PC-3 (cell line): ENCODE measurements around the gene HPN. TPM values are rescaled to one million over a fixed set of nuclear protein-coding genes. Genes with fewer than 3 reads are reported as not detected.

Experiments used
- ATAC-seq: fragments of 200-7000 bp; cut with Tn5 transposase; 2 replicates; pipeline ENCODE4 v1.9.1; 2020; ENCODE audit warnings: mild to moderate bottlenecking, moderate library complexity
- BruUV-seq: library from RNA; stranded (reverse); fragments of 400-500 nt; replicated peaks from 2 replicates; lab custom pipeline; 2021; lab: Mats Ljungman, UMichigan
- CTCF ChIA-PET: fragments of 300-600 bp; sonication (Branson Sonifier 250); formaldehyde crosslinking; loops from one replicate; lab custom pipeline; 2022; ENCODE audit warnings: antibody characterized with exemption; lab: Charles Lee
- POLR2A ChIA-PET: fragments of 300-600 bp; sonication (Branson Sonifier 250); formaldehyde crosslinking; loops from one replicate; lab custom pipeline; 2022; ENCODE audit warnings: antibody characterized with exemption; ENCODE audit not compliant: unreplicated experiment; lab: Charles Lee
- DNase-seq: peaks from one replicate; pipeline ENCODE4 v3.0.0-alpha.2; 2015
- H2AFZ ChIP-seq: fragments of 300-600 bp; sonication (generic); 2 replicates; pipeline ENCODE4 v1.6.0; 2016; ENCODE audit warnings: antibody characterized with exemption, low read length
- H3F3A ChIP-seq: fragments of 300-600 bp; sonication (generic); one replicate; pipeline ENCODE4 v1.6.0; 2017; ENCODE audit warnings: antibody characterized with exemption, low read length, control low read depth, mild to moderate bottlenecking; ENCODE audit not compliant: unreplicated experiment
- H3K27ac ChIP-seq: fragments of 300-600 bp; sonication (generic); 2 replicates; pipeline ENCODE4 v1.5.1; 2016; ENCODE audit warnings: mild to moderate bottlenecking, low read length
- H3K27me3 ChIP-seq: fragments of 300-600 bp; sonication (generic); 2 replicates; pipeline ENCODE4 v1.6.1; 2016; ENCODE audit warnings: low read length, mixed read lengths
- H3K36me3 ChIP-seq: fragments of 300-600 bp; sonication (generic); 2 replicates; pipeline ENCODE4 v1.6.1; 2016; ENCODE audit warnings: low read depth, mixed run types, low read length, mixed read lengths
- H3K4me1 ChIP-seq: fragments of 300-600 bp; sonication (generic); 2 replicates; pipeline ENCODE4 v1.5.1; 2016; ENCODE audit warnings: low read length; ENCODE audit not compliant: insufficient read depth
- H3K4me2 ChIP-seq: fragments of 300-600 bp; sonication (generic); 2 replicates; pipeline ENCODE4 v1.6.0; 2016; ENCODE audit warnings: low read length
- H3K4me3 ChIP-seq: fragments of 300-600 bp; sonication (generic); 2 replicates; pipeline ENCODE4 v1.5.1; 2016; ENCODE audit warnings: mild to moderate bottlenecking, low read length, mixed read lengths
- H3K79me2 ChIP-seq: fragments of 300-600 bp; sonication (generic); 2 replicates; pipeline ENCODE4 v1.6.1; 2017; ENCODE audit warnings: low read length, mixed read lengths
- H3K9ac ChIP-seq: fragments of 300-600 bp; sonication (generic); 2 replicates; pipeline ENCODE4 v1.6.0; 2016; ENCODE audit warnings: mild to moderate bottlenecking, low read length
- H3K9me2 ChIP-seq: fragments of 300-600 bp; sonication (generic); replicated peaks from 2 replicates; pipeline ENCODE4 v1.6.1; 2016; ENCODE audit warnings: mixed run types, low read length, mixed read lengths
- H3K9me3 ChIP-seq: fragments of 300-600 bp; sonication (generic); 2 replicates; pipeline ENCODE4 v1.6.1; 2016; ENCODE audit warnings: low read length, mixed read lengths
- H4K20me1 ChIP-seq: fragments of 300-600 bp; sonication (generic); 2 replicates; pipeline ENCODE4 v1.6.1; 2016; ENCODE audit warnings: low read length, mixed read lengths
- EZH2 ChIP-seq: fragments of 300-600 bp; sonication (generic); IDR thresholded peaks from one replicate; pipeline ENCODE4 v1.6.1; 2017; ENCODE audit warnings: antibody characterized with exemption, mild to moderate bottlenecking, low read length; ENCODE audit not compliant: unreplicated experiment
- EZH2phosphoT487 ChIP-seq: fragments of 300-600 bp; sonication (generic); IDR thresholded peaks from 2 replicates; pipeline ENCODE4 v1.6.1; 2018; ENCODE audit warnings: mild to moderate bottlenecking, antibody characterized with exemption, low read length, borderline replicate concordance
- intact Hi-C: fragments of 100-400 bp; cut with micrococcal nuclease; formaldehyde crosslinking; loops from 2 replicates; pipeline ENCODE4 v1.9.0; 2023
- total RNA-seq: library from RNA; depleted of rRNA; stranded (reverse); fragments of >200 nt; gene quantifications from 2 replicates; pipeline ENCODE4 v1.2.3, GENCODE V29; 2014
- TF ChIP-seq, protein P1 (sequence below): fragments of 300-600 bp; sonication (generic); conservative IDR thresholded peaks from 2 replicates; pipeline ENCODE4 v1.5.1; 2017; ENCODE audit warnings: antibody characterized with exemption, low read depth, mild to moderate bottlenecking, low read length

HPN gene
- total RNA-seq, 1 experiment from 2014 or later = 0.18 TPM

DNA sequence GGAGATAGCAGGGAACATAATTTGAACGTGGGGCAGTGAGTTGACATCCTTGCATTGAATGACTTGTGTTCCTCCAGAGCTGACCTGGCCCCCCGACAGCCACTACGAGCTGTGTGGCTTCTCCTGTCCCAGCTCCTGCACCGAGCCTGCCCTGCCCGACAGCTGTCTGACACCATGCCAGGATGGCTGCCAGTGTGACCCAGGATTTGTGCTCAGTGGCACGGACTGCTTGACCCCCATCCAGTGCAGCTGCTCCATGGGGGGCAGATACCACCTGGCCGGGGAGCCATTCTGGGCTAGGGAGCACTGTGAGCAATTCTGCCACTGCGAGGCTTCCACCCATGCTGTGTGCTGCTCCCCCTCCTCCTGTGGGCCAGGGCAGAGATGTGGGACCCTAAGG lies 44.9 kb downstream of the HPN start:
- Histone ChIP-seq H3K9me2 (no peaks in the 10 kb centered on the region), H3K4me3 (no peak overlapping the region), H3K4me1 (peaks cover 10% of the 10 kb centered on the region), H4K20me1 (no peaks in the 10 kb centered on the region), H3K9me3 (no peaks in the 10 kb centered on the region), H2AFZ (no peak overlapping the region), H3K27ac (no peak overlapping the region), H3K27me3 (no peaks in the 10 kb centered on the region), H3K79me2 (no peaks in the 10 kb centered on the region), H3K9ac (no peak overlapping the region), H3K4me2 (no peak overlapping the region), H3K36me3 (no peaks in the 10 kb centered on the region), H3F3A (no peaks in the 10 kb centered on the region)
- ATAC-seq (no peak), DNase-seq (no peak)
- CTCF ChIA-PET = no interaction called here
- POLR2A ChIA-PET = no interaction called here
- intact Hi-C loops = no loop called here
- BruUV-seq = no TSS peak
- TF ChIP-seq EZH2phosphoT487 (no peak), EZH2 (no peak)
- TF ChIP-seq, protein P1, sequence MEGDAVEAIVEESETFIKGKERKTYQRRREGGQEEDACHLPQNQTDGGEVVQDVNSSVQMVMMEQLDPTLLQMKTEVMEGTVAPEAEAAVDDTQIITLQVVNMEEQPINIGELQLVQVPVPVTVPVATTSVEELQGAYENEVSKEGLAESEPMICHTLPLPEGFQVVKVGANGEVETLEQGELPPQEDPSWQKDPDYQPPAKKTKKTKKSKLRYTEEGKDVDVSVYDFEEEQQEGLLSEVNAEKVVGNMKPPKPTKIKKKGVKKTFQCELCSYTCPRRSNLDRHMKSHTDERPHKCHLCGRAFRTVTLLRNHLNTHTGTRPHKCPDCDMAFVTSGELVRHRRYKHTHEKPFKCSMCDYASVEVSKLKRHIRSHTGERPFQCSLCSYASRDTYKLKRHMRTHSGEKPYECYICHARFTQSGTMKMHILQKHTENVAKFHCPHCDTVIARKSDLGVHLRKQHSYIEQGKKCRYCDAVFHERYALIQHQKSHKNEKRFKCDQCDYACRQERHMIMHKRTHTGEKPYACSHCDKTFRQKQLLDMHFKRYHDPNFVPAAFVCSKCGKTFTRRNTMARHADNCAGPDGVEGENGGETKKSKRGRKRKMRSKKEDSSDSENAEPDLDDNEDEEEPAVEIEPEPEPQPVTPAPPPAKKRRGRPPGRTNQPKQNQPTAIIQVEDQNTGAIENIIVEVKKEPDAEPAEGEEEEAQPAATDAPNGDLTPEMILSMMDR = no peak

DNA sequence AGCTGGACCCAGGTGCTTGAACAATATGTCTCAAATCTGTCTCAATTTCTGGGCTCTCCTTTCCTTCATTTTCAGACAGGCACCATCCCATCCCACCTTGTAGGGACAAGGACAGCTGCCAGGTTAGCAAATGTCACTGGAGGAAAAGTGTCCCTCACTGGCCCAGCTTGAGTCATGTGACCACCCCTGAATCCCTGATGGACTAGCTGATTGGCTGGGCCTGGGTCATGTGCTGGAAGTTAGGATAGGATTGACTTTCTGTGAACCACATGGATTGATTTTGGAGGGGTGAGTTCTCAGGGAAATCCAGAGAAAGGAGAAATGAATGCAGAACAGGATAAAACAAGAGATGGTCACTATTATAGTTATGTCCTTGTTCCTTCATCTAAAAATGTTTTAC lies 45.9 kb downstream of the HPN start:
- TF ChIP-seq, protein P1 = no peak
- TF ChIP-seq EZH2phosphoT487 (no peak), EZH2 (no peak)
- Histone ChIP-seq H3K9ac (no peak overlapping the region), H3K4me3 (no peak overlapping the region), H3K4me2 (no peak overlapping the region), H3K9me2 (no peaks in the 10 kb centered on the region), H3F3A (no peaks in the 10 kb centered on the region), H3K27ac (no peak overlapping the region), H3K36me3 (no peaks in the 10 kb centered on the region), H2AFZ (no peak overlapping the region), H3K9me3 (no peaks in the 10 kb centered on the region), H3K79me2 (no peaks in the 10 kb centered on the region), H3K4me1 (peaks cover 10% of the 10 kb centered on the region), H4K20me1 (no peaks in the 10 kb centered on the region), H3K27me3 (no peaks in the 10 kb centered on the region)
- ChIA-PET CTCF (no interaction called here), POLR2A (no interaction called here)
- intact Hi-C loops = no loop called here
- no TSS peak for BruUV-seq
- DNase-seq (no peak), ATAC-seq (no peak)

DNA sequence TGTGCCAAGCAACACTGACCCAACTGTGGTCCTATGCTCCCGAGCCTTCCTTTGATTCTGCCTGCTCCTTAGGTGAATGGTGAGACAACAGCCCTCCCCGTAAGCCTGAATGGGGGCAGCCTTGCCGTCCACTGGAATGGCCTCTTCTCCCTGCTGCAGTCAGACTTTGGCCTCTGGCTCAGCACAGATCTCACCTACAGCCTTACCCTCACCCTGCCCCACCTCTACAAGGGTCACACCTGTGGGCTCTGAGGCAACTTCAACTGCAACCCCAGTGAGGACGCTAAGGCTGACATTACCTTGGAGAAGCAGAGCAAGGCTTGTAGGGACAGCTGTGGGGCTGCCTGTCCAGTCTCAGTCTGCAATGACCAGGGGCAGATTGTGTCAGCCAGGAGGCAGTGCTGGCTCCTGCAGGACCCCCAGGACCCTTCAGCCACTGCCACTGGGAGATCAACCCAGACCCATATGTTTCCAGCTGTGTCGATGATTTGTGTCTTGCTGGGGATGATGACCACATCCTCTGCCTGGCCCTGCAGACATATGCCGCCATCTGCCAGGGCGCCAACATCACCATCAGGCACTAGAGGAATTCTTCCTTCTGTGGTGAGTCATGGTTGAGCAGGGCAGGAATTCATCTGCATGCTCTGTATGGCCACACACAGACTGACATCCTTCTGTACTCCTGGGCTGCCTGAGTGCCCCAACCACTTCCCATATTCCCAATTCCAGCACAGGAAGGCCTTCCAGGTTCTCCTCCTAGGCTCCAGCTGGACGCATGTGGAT lies 46.8 kb downstream of the HPN start:
- Histone ChIP-seq H3K4me2 (no peak overlapping the region), H3K4me1 (peaks cover 10% of the 10 kb centered on the region), H3K36me3 (no peaks in the 10 kb centered on the region), H3F3A (no peaks in the 10 kb centered on the region), H2AFZ (no peak overlapping the region), H3K79me2 (no peaks in the 10 kb centered on the region), H4K20me1 (no peaks in the 10 kb centered on the region), H3K27ac (no peak overlapping the region), H3K9ac (no peak overlapping the region), H3K9me2 (no peaks in the 10 kb centered on the region), H3K27me3 (no peaks in the 10 kb centered on the region), H3K4me3 (no peak overlapping the region), H3K9me3 (no peaks in the 10 kb centered on the region)
- ATAC-seq = peak; percentile 75
- DNase-seq = peak; percentile 55
- BruUV-seq = no TSS peak
- intact Hi-C loops = no loop called here
- TF ChIP-seq EZH2 (no peak), EZH2phosphoT487 (no peak)
- TF ChIP-seq, protein P1 = no peak
- CTCF ChIA-PET = no interaction called here
- POLR2A ChIA-PET = no interaction called here
